ENCODE measurements around the gene DNAI7. TPM values are rescaled to one million over a fixed set of nuclear protein-coding genes. Genes with fewer than 3 reads are reported as not detected.

Gene DNAI7
- total and polyA plus RNA-seq, 5 experiments from 2014 or later = 0.09 to 0.82 (median 0.37) TPM; not detected in 1

GRCh38 chr12:25200703-25201102 is 5.7 kb upstream of the DNAI7 start:
- ATAC-seq = no peak
- peaks cover 0 to 32% (median 10%) of the 10 kb centered on the region in 3 donors for H3K36me3 Mint-ChIP-seq

DNA sequence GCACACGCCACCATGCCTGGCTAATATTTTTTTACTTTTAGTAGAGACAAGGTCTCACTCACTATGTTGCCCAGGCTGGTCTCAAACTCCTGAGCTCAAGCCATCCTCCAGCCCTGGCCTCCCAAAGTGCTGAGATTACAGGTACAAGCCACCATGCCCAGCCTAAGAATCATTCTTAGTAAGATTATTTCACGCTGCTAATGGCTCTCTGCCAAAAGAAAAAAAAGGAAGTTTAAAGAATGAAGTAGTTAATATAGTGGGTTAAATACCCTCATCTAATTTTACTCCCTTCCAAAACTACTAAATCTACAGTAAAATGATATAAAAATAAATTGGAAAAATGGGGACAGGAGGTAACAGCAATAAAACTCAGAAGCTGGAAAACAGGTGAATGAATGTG is 2.6 kb upstream of the DNAI7 start:
- H3K27me3 Mint-ChIP-seq = no peaks in the 10 kb centered on the region
- peak overlapping the region in 1 of 10 donors; percentile 26 for H3K4me3 Mint-ChIP-seq
- H3K27ac Mint-ChIP-seq = peak overlapping the region in 9 of 10 donors; percentile 3 to 86 (median 63)
- peaks cover 0 to 17% (median 10%) of the 10 kb centered on the region in 3 donors for H3K36me3 Mint-ChIP-seq
- POLR2A ChIA-PET = interaction anchor here (1.1 kb wide), 1 partner anchor 181 kb away, joined by 3 read pairs; no protein-coding TSS in a partner anchor
- DNase-seq = no peak
- ATAC-seq = no peak
- H3K9me3 Mint-ChIP-seq = no peaks in the 10 kb centered on the region
- H3K4me1 Mint-ChIP-seq = peaks cover 27 to 60% (median 48%) of the 10 kb centered on the region in 4 donors

More at GRCh38 chr12:25200703-25201102, 5.7 kb upstream of the DNAI7 start:
- Mint-ChIP-seq H3K4me1 (peaks cover 22 to 48% (median 42%) of the 10 kb centered on the region in 4 donors), H3K27me3 (no peaks in the 10 kb centered on the region), H3K4me3 (no peak overlapping the region), H3K9me3 (no peaks in the 10 kb centered on the region), H3K27ac (peak overlapping the region in 5 of 10 donors; percentile 14 to 69 (median 47))
- POLR2A ChIA-PET = no interaction called here
- DNase-seq = no peak

- no peaks in the 10 kb centered on the region for H3K27me3 Mint-ChIP-seq
- DNase-seq (no peak), ATAC-seq (no peak)
- peak overlapping the region; percentile 92 to 99 (median 98) for H3K4me3 Mint-ChIP-seq
- peaks cover 0 to 10% (median 2%) of the 10 kb centered on the region in 3 donors for H3K36me3 Mint-ChIP-seq
- H3K9me3 Mint-ChIP-seq = no peaks in the 10 kb centered on the region
- POLR2A ChIA-PET = interaction anchor here (1.0 to 2.3 kb wide), 8 partner anchors 8 to 189 kb away, joined by 3 to 10 read pairs (median 5); partner anchors contain the start of gene KRAS
- H3K27ac Mint-ChIP-seq = peak overlapping the region; percentile 97 to 100 (median 100)
- H3K4me1 Mint-ChIP-seq = peaks cover 15 to 35% (median 32%) of the 10 kb centered on the region in 4 donors
Measured at GRCh38 chr12:25194722-25195055, 271 bp downstream of the DNAI7 start.

DNA sequence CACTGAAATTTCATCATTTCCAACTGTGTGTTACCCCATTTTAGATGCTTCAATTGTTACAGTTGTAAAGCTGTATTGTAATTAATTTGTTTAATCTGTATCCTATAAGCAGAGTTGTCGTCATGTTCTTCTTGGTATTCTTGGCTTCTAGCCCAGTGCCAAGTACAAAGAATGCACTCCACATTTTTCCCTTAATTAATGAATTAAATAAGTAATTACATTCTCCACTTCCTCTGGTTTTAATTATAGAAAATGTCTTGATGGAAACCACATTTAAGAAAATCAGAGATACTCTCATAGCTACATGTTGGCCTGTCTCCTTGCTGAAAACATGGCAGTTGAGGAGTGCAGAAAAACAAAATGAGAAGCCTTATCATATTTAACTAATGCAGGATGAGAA is 746 bp downstream of the DNAI7 start:
- H3K4me3 Mint-ChIP-seq = peak overlapping the region; percentile 92 to 99 (median 98)
- POLR2A ChIA-PET = interaction anchor here (1.0 to 1.6 kb wide), 6 partner anchors 10 to 190 kb away, joined by 3 to 10 read pairs (median 4); a partner anchor contains a TSS
- H3K36me3 Mint-ChIP-seq = peaks cover 0 to 7% (median 0%) of the 10 kb centered on the region in 3 donors
- ATAC-seq = no peak
- peak in 1 of 10 donors; percentile 9 for DNase-seq
- no peaks in the 10 kb centered on the region for H3K9me3 Mint-ChIP-seq
- no peaks in the 10 kb centered on the region for H3K27me3 Mint-ChIP-seq
- peak overlapping the region; percentile 97 to 100 (median 100) for H3K27ac Mint-ChIP-seq
- H3K4me1 Mint-ChIP-seq = peaks cover 15 to 33% (median 30%) of the 10 kb centered on the region in 4 donors

DNA sequence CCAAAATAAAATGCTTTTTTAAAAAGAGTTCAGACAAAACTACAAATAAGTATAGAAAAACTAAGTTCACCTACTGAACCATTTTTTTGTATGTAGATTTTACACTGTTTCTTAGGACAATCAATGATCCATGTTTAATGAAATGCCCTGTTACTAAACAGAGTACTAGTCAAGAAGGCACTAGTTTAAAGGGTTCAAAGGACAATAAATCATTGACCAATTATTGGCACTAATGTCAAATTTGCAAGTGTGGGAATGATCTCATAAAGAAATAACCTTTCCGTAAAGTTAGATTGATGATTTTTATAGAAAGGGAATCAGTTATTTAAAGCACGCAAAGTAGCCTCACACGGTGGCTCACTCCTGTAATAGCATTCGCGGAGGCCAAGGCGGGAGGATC is 4.2 kb downstream of the DNAI7 start:
- Mint-ChIP-seq H3K9me3 (no peaks in the 10 kb centered on the region), H3K4me3 (no peak overlapping the region), H3K4me1 (peaks cover 18 to 32% (median 24%) of the 10 kb centered on the region in 4 donors), H3K27me3 (no peaks in the 10 kb centered on the region), H3K36me3 (peaks cover 0 to 2% (median 0%) of the 10 kb centered on the region in 3 donors), H3K27ac (peak overlapping the region in 1 of 10 donors; percentile 32)
- POLR2A ChIA-PET = interaction anchor here (1.1 kb wide), 1 partner anchor 187 kb away, joined by 3 read pairs; no protein-coding TSS in a partner anchor
- no peak for DNase-seq
- ATAC-seq = no peak

GRCh38 chr12:25189656-25190055 is 5.3 kb downstream of the DNAI7 start:
- Mint-ChIP-seq H3K4me3 (no peak overlapping the region), H3K27ac (no peak overlapping the region), H3K4me1 (peaks cover 8 to 21% (median 17%) of the 10 kb centered on the region in 4 donors), H3K27me3 (no peaks in the 10 kb centered on the region), H3K9me3 (no peaks in the 10 kb centered on the region), H3K36me3 (no peaks in the 10 kb centered on the region)
- DNase-seq = no peak
- ATAC-seq = no peak
- POLR2A ChIA-PET = no interaction called here

GRCh38 chr12:25187781-25188180 is 7.2 kb downstream of the DNAI7 start:
- Mint-ChIP-seq H3K27me3 (no peaks in the 10 kb centered on the region), H3K4me3 (peak overlapping the region in 1 of 10 donors; percentile 23), H3K9me3 (peaks cover 0 to 7% (median 0%) of the 10 kb centered on the region in 9 donors), H3K27ac (peak overlapping the region in 2 of 10 donors; percentile 85 to 96), H3K4me1 (peaks cover 8 to 14% (median 13%) of the 10 kb centered on the region in 4 donors), H3K36me3 (no peaks in the 10 kb centered on the region)
- ATAC-seq (no peak), DNase-seq (no peak)
- POLR2A ChIA-PET = interaction anchor here (1.8 kb wide), 1 partner anchor 8 kb away, joined by 10 read pairs; the partner anchor contains the start of genes DNAI7 and ETFRF1

- Mint-ChIP-seq H3K4me1 (peaks cover 9 to 14% (median 13%) of the 10 kb centered on the region in 4 donors), H3K36me3 (no peaks in the 10 kb centered on the region), H3K9me3 (peaks cover 0 to 7% (median 0%) of the 10 kb centered on the region in 9 donors), H3K27ac (peak overlapping the region; percentile 85 to 97 (median 91)), H3K27me3 (no peaks in the 10 kb centered on the region), H3K4me3 (peak overlapping the region; percentile 70 to 90 (median 83))
- peak in 3 of 10 donors; percentile 24 to 38 (median 28) for DNase-seq
- POLR2A ChIA-PET = interaction anchor here (0.7 to 1.8 kb wide), 3 partner anchors 9 to 64 kb away, joined by 3 to 10 read pairs (median 7); partner anchors contain the start of genes DNAI7, ETFRF1 and KRAS
- ATAC-seq = peak; percentile 77 to 81
Measured at GRCh38 chr12:25186788-25187402, 8.1 kb downstream of the DNAI7 start.

DNA sequence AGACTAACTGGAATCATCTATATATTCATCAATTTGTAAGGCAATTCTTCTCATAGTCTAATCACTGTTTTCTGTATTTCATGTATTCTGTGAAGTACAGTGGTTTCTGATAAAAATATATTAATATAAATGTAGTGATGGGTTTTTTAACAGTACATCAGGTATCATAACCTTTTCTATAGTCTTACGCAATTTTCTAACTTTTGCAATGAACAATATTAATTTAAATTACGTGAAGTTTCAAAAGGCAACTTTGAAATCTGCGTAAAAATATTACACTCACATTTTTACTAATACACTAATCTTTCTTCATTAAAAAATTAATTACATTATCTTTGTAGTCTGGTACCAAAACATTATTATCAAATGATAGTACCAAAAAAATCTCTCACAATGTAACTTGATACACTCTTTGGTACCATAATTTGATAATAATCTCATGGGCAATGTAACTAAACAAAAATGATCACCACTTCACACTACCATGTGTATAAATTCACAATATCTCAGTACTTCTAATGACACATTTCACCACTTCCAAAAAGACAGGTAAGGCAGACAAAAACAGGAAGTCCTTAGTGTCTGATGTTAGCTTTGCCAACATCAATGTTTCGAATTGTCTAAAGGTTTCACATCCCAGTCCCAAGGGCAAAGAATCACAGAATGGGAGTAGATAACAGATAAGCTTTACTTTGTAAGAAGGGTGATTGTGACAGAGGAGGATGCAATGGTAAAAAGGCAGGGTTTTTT is 8.7 kb downstream of the DNAI7 start:
- H3K9me3 Mint-ChIP-seq = peaks cover 0 to 7% (median 0%) of the 10 kb centered on the region in 9 donors
- H3K27me3 Mint-ChIP-seq = no peaks in the 10 kb centered on the region
- DNase-seq (peak in 3 of 10 donors; percentile 17 to 31 (median 23)), ATAC-seq (peak; percentile 69 to 78)
- H3K4me1 Mint-ChIP-seq = peaks cover 9 to 14% (median 13%) of the 10 kb centered on the region in 4 donors
- H3K4me3 Mint-ChIP-seq = peak overlapping the region; percentile 70 to 90 (median 83)
- no peaks in the 10 kb centered on the region for H3K36me3 Mint-ChIP-seq
- POLR2A ChIA-PET = interaction anchor here (0.6 to 1.8 kb wide), 3 partner anchors 9 to 65 kb away, joined by 3 to 10 read pairs (median 7); partner anchors contain the start of genes DNAI7, ETFRF1 and KRAS
- peak overlapping the region; percentile 85 to 97 (median 91) for H3K27ac Mint-ChIP-seq

DNA sequence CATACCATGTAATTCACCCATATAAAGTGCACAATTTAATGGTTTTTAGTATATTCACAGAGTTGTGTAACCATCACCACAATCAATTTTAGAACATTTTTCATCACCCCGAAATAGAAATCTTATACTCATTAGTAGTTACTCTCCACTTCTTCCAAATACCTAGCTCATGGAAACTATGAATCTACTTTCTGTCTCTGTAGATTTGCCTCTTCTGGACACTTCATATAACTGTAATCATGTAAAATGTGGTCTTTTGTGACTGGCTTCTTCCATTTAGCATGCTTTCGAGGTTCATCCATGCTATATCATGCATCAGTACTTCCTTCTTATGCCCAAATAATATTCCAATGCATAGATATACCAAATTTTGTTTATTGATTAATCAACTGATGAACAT is 10.8 kb downstream of the DNAI7 start:
- H3K4me3 Mint-ChIP-seq = no peak overlapping the region
- H3K27ac Mint-ChIP-seq = peak overlapping the region in 1 of 10 donors; percentile 3
- H3K9me3 Mint-ChIP-seq = peaks cover 0 to 14% (median 3%) of the 10 kb centered on the region in 9 donors
- ATAC-seq = no peak
- no peak for DNase-seq
- peaks cover 0 to 6% (median 0%) of the 10 kb centered on the region in 3 donors for H3K36me3 Mint-ChIP-seq
- H3K27me3 Mint-ChIP-seq = no peaks in the 10 kb centered on the region
- POLR2A ChIA-PET = interaction anchor here (0.9 kb wide), 1 partner anchor 12 kb away, joined by 4 read pairs; no protein-coding TSS in a partner anchor
- H3K4me1 Mint-ChIP-seq = peaks cover 9 to 14% (median 13%) of the 10 kb centered on the region in 4 donors

DNA sequence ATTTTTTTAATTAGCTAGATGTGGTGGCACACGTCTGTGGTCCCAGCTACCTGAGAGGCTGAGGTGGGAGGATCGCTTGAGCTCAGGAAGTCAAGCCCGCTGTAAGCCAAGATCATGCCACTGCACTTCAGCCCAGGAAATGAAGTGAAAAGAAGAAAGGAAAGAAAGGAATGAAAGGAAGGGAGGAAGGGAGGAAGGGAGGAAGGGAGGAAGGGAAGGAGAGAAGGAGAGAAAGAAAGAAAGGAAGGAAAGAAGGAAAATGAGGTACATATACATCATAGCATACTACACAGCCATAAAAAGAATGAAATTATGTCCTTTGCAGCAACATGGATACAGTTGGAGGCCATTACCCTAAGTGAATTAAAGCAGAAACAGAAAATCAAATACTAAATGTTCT is 12.2 kb downstream of the DNAI7 start:
- DNase-seq (no peak), ATAC-seq (peak in 1 of 2 donors; percentile 53)
- H3K9me3 Mint-ChIP-seq = peaks cover 0 to 14% (median 3%) of the 10 kb centered on the region in 9 donors
- no peak overlapping the region for H3K4me3 Mint-ChIP-seq
- no peaks in the 10 kb centered on the region for H3K27me3 Mint-ChIP-seq
- POLR2A ChIA-PET = interaction anchor here (0.7 to 1.0 kb wide), 3 partner anchors 26 to 130 kb away, joined by 3 read pairs; no protein-coding TSS in a partner anchor
- peaks cover 9 to 14% (median 13%) of the 10 kb centered on the region in 4 donors for H3K4me1 Mint-ChIP-seq
- H3K36me3 Mint-ChIP-seq = peaks cover 0 to 6% (median 0%) of the 10 kb centered on the region in 3 donors
- H3K27ac Mint-ChIP-seq = peak overlapping the region in 6 of 10 donors; percentile 32 to 84 (median 72)

DNA sequence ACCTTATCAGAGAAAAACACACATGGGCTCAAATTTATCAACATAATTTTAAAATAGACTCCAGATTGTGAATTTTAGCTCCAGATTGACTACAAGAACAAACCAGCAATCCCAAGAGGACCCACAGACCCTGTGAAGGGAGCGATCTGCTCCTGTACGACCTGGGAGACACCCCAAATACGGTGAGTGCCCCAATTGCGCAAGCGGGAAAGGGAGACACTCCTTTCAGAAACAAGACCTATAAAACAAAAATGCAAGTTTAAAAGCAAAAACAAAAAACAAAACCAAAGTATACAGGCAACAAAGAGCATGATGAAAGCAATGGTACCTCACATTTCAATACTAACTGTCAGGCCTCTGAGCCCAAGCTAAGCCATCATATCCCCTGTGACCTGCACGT is 32.1 kb downstream of the DNAI7 start:
- no peaks in the 10 kb centered on the region for H3K36me3 Mint-ChIP-seq
- H3K27ac Mint-ChIP-seq = no peak overlapping the region
- no peak for DNase-seq
- no peak for ATAC-seq
- H3K4me3 Mint-ChIP-seq = no peak overlapping the region
- H3K9me3 Mint-ChIP-seq = no peaks in the 10 kb centered on the region
- no peaks in the 10 kb centered on the region for H3K27me3 Mint-ChIP-seq
- POLR2A ChIA-PET = no interaction called here
- H3K4me1 Mint-ChIP-seq = peaks cover 0 to 6% (median 0%) of the 10 kb centered on the region in 4 donors

All from naive thymus-derived CD8-positive, alpha-beta T cell (primary cell).